Measurements from ENCODE around the gene SPATA6.
"Not testable (repeated sequence)": the region's sequence is repeated elsewhere in the genome, so short reads cannot be mapped to it uniquely, and the experiment has no call there.

Gene SPATA6

GRCh38 chr1:48450505-48450904 is 21.5 kb downstream of the SPATA6 start:
- FAIRE-seq = no peak

DNA sequence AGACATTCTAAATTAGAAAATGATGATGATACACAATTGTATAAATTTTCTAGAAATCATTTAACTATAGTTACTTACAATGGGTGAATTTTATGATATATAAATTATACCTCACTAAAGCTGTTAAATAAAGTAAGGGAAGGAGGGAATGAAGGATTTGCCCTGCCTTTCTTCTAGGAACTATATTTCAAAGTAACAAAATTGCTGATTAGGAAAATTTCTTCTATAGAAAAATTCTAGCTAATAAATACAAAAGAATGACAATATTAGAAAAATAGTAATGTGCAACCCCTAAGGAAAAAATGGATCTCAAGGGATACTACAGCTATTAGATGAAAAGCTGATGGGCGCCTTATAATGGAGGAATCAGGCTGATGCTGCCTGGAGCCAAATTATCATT is 23.1 kb downstream of the SPATA6 start:
- no peak for FAIRE-seq

DNA sequence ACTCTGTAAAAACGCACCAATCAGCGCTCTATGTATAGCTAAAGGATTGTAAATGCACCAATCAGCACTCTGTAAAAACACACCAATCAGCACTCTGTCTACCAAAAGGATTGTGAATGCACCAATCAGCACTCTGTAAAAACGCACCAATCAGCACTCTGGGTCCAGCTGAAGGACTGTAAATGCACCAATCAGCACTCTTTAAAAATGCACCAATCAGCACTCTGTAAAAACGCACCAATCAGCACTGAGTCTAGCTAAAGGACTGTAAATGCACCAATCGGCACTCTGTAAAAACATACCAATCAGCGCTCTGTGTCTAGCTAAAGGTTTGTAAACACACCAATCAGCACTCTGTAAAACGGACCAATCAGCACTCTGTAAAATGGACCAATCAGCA is 27.8 kb downstream of the SPATA6 start:
- FAIRE-seq = not testable (repeated sequence)

- FAIRE-seq = no peak
Measured at GRCh38 chr1:48442864-48443619, 29.0 kb downstream of the SPATA6 start.

GRCh38 chr1:48440786-48441185 is 31.2 kb downstream of the SPATA6 start:
- not testable (repeated sequence) for FAIRE-seq

- FAIRE-seq = no peak
Measured at GRCh38 chr1:48439380-48439779, 32.6 kb downstream of the SPATA6 start.

DNA sequence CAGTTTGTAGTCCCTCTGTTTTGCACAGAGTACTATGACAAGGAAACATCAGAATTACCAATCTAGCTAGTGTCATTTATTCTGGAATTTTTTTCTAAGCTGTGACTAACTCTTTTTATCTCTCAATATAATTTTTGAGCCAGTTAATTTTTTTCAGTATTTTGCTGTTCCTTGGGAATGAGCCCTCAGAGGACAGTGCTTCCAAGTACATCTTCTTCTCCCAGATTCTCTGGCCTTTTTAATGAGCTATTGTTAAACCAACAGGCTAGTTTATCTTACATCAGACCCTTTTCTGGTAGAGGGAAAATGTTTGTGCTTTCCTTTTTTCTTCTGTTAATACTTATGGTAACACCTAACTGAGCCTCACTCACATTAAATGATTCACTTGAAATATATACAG is 34.6 kb downstream of the SPATA6 start:
- FAIRE-seq = not testable (repeated sequence)

DNA sequence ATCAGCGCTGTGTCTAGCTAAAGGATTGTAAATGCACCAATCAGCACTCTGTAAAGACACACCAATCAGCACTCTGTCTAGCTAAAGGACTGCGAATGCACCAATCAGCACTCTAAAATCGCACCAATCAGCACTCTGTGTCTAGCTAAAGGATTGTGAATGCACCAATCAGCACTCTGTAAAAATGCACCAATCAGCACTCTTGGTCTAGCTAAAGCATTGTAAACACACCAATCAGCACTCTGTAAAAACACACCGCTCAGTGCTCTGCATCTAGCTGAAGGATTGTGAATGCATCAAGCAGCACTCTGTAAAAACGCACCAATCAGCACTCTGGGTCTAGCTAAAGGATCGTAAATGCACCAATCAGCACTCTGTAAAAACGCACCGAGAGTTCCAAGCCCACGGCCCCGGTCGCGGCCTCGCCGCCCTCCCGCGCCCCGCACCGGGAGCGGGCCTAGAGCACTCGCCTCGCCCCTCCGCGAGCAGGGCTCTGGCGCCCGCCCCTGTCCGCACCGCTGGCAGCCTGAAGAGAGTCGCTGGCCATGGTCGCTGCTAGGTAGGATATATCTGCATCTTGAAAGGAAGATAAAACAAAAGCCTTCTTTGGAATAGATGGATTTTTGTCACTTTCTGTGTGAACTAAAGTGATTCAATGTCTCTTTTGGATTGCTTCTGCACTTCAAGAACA is 36.5 kb downstream of the SPATA6 start:
- FAIRE-seq = not testable (repeated sequence)

- FAIRE-seq = no peak
Measured at GRCh38 chr1:48430832-48431231, 41.2 kb downstream of the SPATA6 start.

DNA sequence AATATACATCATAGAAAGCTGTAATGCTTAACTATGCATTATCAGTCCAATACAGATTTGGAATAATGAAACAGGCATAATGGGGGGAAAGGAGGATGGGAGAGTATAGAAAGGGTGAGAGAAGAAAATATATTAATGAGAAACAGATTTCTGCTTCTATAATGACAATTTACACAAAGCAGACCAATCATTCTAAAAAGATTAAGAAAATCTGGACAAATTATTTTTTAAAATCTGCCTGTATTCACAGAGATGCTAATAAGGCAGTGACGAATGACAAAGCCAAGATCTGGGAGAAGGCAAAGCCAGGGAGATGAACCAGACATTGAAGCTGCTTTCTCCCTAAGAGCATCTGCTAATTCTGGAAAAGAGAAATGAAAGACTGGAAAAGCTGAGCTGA is 50.0 kb downstream of the SPATA6 start:
- no peak for FAIRE-seq

DNA sequence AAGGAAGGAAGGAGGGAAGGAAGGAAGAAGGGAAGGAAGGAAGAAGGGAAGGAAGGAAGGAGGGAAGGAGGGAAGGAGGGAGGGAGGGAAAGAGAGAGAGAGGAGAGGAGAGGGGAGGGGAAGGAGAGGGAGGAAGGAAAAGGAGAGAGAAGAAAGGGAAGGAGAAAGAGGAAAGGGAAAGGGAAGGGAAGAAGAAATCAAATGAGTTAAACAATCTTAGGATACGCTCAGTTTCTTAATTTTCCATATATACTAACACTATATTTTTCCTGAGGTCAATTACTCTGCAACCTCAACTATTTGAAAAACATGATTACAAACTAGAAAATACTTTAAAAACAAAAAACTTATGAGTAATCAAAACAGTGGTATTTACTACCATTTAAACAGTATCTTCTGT is 53.3 kb downstream of the SPATA6 start:
- no peak for FAIRE-seq

- no peak for FAIRE-seq
Measured at GRCh38 chr1:48415050-48415449, 57.0 kb downstream of the SPATA6 start.

DNA sequence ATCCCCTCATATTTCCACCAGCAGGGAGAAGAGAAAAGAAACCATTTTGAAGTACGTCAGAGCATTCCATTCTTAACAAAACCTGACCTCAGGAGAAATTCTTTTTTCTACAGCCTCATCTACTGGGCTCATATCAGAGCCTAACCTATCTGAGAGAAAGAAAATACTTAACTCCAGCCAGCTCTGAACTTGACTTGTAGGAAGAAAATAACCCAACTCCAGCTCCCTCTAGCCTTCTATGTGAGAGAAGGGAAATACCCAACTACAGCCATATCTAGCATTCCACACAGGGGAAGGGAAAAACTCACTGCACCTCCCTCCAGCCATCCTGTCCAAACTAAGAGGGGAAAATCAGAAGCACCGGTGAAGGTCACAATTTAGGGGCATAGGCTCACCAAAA is 57.7 kb downstream of the SPATA6 start:
- FAIRE-seq = no peak

- FAIRE-seq = no peak
Measured at GRCh38 chr1:48405940-48406339, 66.1 kb downstream of the SPATA6 start.

GRCh38 chr1:48405400-48405799 is 66.6 kb downstream of the SPATA6 start:
- FAIRE-seq = no peak

- no peak for FAIRE-seq
Measured at GRCh38 chr1:48402599-48402998, 69.4 kb downstream of the SPATA6 start.

GRCh38 chr1:48396208-48396607 is 75.8 kb downstream of the SPATA6 start:
- no peak for FAIRE-seq

DNA sequence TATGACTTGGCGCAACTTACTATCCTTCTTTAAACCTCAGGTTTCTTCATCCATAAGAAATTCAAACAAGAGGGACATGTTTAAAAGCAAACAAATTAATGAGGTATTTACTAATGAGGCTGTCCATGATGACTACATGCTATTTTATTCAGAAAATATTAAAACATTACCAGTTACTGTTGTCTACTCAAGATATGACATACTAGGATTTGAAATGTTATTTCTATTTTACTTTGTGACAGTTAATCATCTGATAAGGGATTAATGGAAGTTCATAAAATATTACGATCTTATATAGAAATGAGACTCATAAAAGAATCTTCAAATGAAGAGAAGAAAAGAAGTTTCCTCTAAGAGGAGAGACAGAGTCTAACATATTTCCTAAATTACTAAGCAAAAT is 80.1 kb downstream of the SPATA6 start:
- FAIRE-seq = peak; percentile 51

DNA sequence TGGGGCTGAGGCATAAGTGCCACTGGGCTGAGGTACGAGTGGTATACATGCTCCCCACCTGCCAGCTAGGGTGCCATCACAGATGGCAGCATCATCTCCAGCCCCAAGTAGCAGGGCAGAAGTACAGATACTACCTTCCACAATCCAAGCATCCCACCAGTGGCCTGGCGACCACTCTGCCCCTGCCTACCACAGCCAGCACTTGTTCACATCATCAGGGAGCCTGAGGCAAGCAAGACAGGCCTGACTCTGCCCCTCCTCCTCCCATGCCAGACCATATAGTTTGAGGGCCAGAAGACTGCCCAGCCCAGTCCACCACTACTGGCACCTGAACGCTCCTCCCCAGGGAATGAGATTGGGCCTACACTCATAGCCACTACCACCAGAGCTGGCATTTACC is 84.6 kb downstream of the SPATA6 start:
- FAIRE-seq = no peak

- no peak for FAIRE-seq
Measured at GRCh38 chr1:48374785-48375184, 97.2 kb downstream of the SPATA6 start.

DNA sequence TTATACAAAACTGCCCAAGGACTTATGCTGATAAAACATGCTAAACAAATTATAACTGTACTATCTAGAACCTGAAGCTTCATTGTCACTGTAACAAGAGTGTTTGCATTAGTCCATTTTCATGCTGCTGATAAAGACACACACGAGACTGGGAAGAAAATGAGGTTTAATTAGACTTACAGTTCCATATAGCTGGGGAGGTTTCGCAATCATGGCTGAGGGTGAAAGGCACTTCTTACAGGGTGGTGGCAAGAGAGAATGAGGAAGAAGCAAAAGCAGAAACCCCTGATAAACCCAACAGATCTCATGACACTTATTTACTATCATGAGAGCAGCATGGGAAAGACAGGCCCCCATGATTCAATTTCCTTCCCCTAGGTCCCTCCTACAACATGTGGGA is 100.4 kb downstream of the SPATA6 start:
- no peak for FAIRE-seq

- no peak for FAIRE-seq
Measured at GRCh38 chr1:48362901-48363300, 109.1 kb downstream of the SPATA6 start.

- no peak for FAIRE-seq
Measured at GRCh38 chr1:48356901-48357300, 115.1 kb downstream of the SPATA6 start.

DNA sequence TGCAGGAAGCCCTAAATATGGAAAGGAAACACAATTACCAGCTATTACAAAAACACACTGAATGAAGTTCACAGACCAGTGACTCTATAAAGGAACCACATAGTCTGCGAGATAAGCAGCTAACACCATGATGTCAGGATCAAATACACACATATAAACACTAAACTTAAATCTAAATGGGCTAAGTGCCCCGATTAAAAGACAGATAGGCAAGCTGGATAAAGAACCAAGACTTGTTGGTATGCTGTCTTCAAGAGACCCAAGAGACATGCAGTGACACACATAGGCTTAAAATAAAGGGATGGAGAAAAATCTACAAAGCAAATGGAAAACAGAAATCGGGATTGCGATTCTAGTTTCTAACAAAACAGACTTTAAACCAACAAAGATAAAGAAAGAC is 127.6 kb downstream of the SPATA6 start:
- FAIRE-seq = no peak

DNA sequence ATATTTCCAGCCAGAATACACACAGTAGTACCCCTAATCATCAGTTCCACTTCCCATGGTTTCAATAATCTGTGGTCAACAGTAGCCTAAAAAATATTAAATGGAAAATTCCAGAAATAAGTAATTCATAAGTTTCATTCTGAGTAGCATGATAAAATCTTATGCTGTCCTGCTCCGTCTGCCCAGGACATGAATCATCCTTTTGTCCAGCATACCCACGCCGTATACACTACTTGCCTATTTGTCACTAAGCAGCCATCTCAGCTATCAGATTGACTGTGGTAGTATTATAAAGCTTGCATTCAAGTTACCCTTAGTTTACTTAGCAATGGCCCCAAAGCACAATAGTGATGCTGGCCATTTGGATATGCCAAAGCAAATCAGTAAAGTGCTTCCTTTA is 130.8 kb downstream of the SPATA6 start:
- FAIRE-seq = no peak
